Neural progenitor cell (in vitro differentiated cells): Measurements from ENCODE around the gene IGF1. TPM values are rescaled to one million over a fixed set of nuclear protein-coding genes. Genes with fewer than 3 reads are reported as not detected.

Source experiments
- DNase-seq: peaks from one replicate; pipeline ENCODE4 v3.0.0-alpha.2; 2016; ENCODE audit warnings: low spot score
- H2AFZ ChIP-seq: fragments of 200-600 bp; sonication (generic); replicated peaks from 2 replicates; pipeline ENCODE4 v1.6.1; 2016; ENCODE audit warnings: antibody characterized with exemption
- H3F3A ChIP-seq: fragments of 200-600 bp; sonication (generic); 2 replicates; pipeline ENCODE4 v1.6.1; 2016; ENCODE audit warnings: antibody characterized with exemption, low read depth
- H3K27ac ChIP-seq: fragments of 200-600 bp; sonication (generic); 2 replicates; pipeline ENCODE4 v1.5.1; 2016; ENCODE audit warnings: mild to moderate bottlenecking
- H3K27me3 ChIP-seq: fragments of 200-600 bp; sonication (generic); 2 replicates; pipeline ENCODE4 v1.6.1; 2016; ENCODE audit warnings: mild to moderate bottlenecking, moderate library complexity
- H3K36me3 ChIP-seq: fragments of 200-600 bp; sonication (generic); 2 replicates; pipeline ENCODE4 v1.5.1; 2016
- H3K4me1 ChIP-seq: fragments of 200-600 bp; sonication (generic); 2 replicates; pipeline ENCODE4 v1.6.1; 2016; ENCODE audit warnings: mixed run types
- H3K4me2 ChIP-seq: fragments of 200-600 bp; sonication (generic); 2 replicates; pipeline ENCODE4 v1.6.1; 2016
- H3K4me3 ChIP-seq: fragments of 200-600 bp; sonication (generic); 2 replicates; pipeline ENCODE4 v1.5.1; 2016
- H3K79me2 ChIP-seq: fragments of 200-600 bp; sonication (generic); 2 replicates; pipeline ENCODE4 v1.6.1; 2016; ENCODE audit warnings: low read depth
- H3K9ac ChIP-seq: fragments of 200-600 bp; sonication (generic); 2 replicates; pipeline ENCODE4 v1.6.1; 2016
- H3K9me3 ChIP-seq: fragments of 200-600 bp; sonication (generic); 2 replicates; pipeline ENCODE4 v1.5.1; 2016; ENCODE audit warnings: low read depth
- H4K20me1 ChIP-seq: fragments of 200-600 bp; sonication (generic); 2 replicates; pipeline ENCODE4 v1.6.1; 2016; ENCODE audit warnings: low read depth
- H3K27ac Mint-ChIP-seq: 3 replicates; pipeline ENCODE4 v1.8.0; 2021; ENCODE audit warnings: mixed read lengths
- H3K27me3 Mint-ChIP-seq: 2 replicates; pipeline ENCODE4 v1.8.0; 2022; ENCODE audit warnings: low read depth, mild to moderate bottlenecking, inconsistent platforms, moderate library complexity, mixed read lengths; ENCODE audit not compliant: insufficient read depth
- H3K36me3 Mint-ChIP-seq: 3 replicates; pipeline ENCODE4 v1.8.0; 2021; ENCODE audit warnings: mixed read lengths
- H3K4me1 Mint-ChIP-seq: 3 replicates; pipeline ENCODE4 v1.8.0; 2021; ENCODE audit warnings: mixed read lengths
- H3K4me3 Mint-ChIP-seq: 3 replicates; pipeline ENCODE4 v1.8.0; 2021; ENCODE audit warnings: mild to moderate bottlenecking, moderate library complexity, mixed read lengths
- H3K9me3 Mint-ChIP-seq: 3 replicates; pipeline ENCODE4 v1.8.0; 2020; ENCODE audit warnings: mixed read lengths
- CTCF ChIP-seq: fragments of 200-600 bp; sonication (generic); IDR thresholded peaks from 2 replicates; pipeline ENCODE4 v1.5.1; 2017; ENCODE audit warnings: antibody characterized with exemption, mild to moderate bottlenecking
- EZH2 ChIP-seq: fragments of 200-600 bp; sonication (generic); IDR thresholded peaks from 2 replicates; pipeline ENCODE4 v1.6.1; 2017; ENCODE audit warnings: antibody characterized with exemption, mild to moderate bottlenecking, moderate library complexity
- EZH2phosphoT487 ChIP-seq: fragments of 200-600 bp; sonication (generic); IDR thresholded peaks from 2 replicates; pipeline ENCODE4 v1.6.1; 2017; ENCODE audit warnings: antibody characterized with exemption
- total RNA-seq: library from RNA; depleted of rRNA; stranded (reverse); fragments of >200 nt; gene quantifications from 2 replicates; pipeline ENCODE4 v1.2.3, GENCODE V29; 2015; ENCODE audit warnings: low replicate concordance

IGF1 gene
- total RNA-seq, 1 donor from 2014 or later: not detected

- no peak overlapping the region for H3K27ac Mint-ChIP-seq
- H3K36me3 Mint-ChIP-seq: no peaks in the 10 kb centered on the region
- Histone ChIP-seq H3K27me3 (no peaks in the 10 kb centered on the region), H3K9me3 (no peaks in the 10 kb centered on the region), H3F3A (no peaks in the 10 kb centered on the region), H3K27ac (no peak overlapping the region), H3K4me2 (no peak overlapping the region), H3K4me3 (no peak overlapping the region), H3K79me2 (no peaks in the 10 kb centered on the region), H3K9ac (no peak overlapping the region), H3K4me1 (peaks cover 24% of the 10 kb centered on the region), H2AFZ (no peak overlapping the region), H3K36me3 (no peaks in the 10 kb centered on the region), H4K20me1 (no peaks in the 10 kb centered on the region)
- TF ChIP-seq EZH2: no peak
- TF ChIP-seq EZH2phosphoT487: no peak
- no peak for TF ChIP-seq CTCF
- H3K4me3 Mint-ChIP-seq: no peak overlapping the region
- no peak for DNase-seq
- H3K4me1 Mint-ChIP-seq: no peaks in the 10 kb centered on the region
- no peaks in the 10 kb centered on the region for H3K9me3 Mint-ChIP-seq
- no peaks in the 10 kb centered on the region for H3K27me3 Mint-ChIP-seq
Measured at GRCh38 chr12:102481705-102482425, 1.5 kb upstream of the IGF1 start.

- Histone ChIP-seq H2AFZ (no peak overlapping the region), H3K27ac (no peak overlapping the region), H3K9me3 (no peaks in the 10 kb centered on the region), H3F3A (no peaks in the 10 kb centered on the region), H3K4me2 (no peak overlapping the region), H3K27me3 (no peaks in the 10 kb centered on the region), H3K79me2 (no peaks in the 10 kb centered on the region), H3K4me3 (no peak overlapping the region), H3K4me1 (peaks cover 24% of the 10 kb centered on the region), H3K36me3 (no peaks in the 10 kb centered on the region), H3K9ac (no peak overlapping the region), H4K20me1 (no peaks in the 10 kb centered on the region)
- Mint-ChIP-seq H3K9me3 (no peaks in the 10 kb centered on the region), H3K4me1 (no peaks in the 10 kb centered on the region), H3K27me3 (no peaks in the 10 kb centered on the region), H3K4me3 (no peak overlapping the region), H3K27ac (no peak overlapping the region), H3K36me3 (no peaks in the 10 kb centered on the region)
- DNase-seq: no peak
- no peak for TF ChIP-seq EZH2
Measured at GRCh38 chr12:102479939-102480338, 424 bp downstream of the IGF1 start.

GRCh38 chr12:102479099-102479885, 1.1 kb downstream of the IGF1 start:
- Histone ChIP-seq H4K20me1 (no peaks in the 10 kb centered on the region), H2AFZ (no peak overlapping the region), H3K9me3 (no peaks in the 10 kb centered on the region), H3K27ac (no peak overlapping the region), H3K36me3 (no peaks in the 10 kb centered on the region), H3K4me1 (peaks cover 24% of the 10 kb centered on the region), H3K27me3 (no peaks in the 10 kb centered on the region), H3K4me3 (no peak overlapping the region), H3F3A (no peaks in the 10 kb centered on the region), H3K4me2 (peak overlapping the region; percentile 43), H3K9ac (no peak overlapping the region), H3K79me2 (no peaks in the 10 kb centered on the region)
- H3K27me3 Mint-ChIP-seq: no peaks in the 10 kb centered on the region
- TF ChIP-seq EZH2phosphoT487 (no peak), EZH2 (no peak), CTCF (no peak)
- DNase-seq: peak; percentile 26
- H3K4me1 Mint-ChIP-seq: no peaks in the 10 kb centered on the region
- H3K9me3 Mint-ChIP-seq: no peaks in the 10 kb centered on the region
- no peak overlapping the region for H3K27ac Mint-ChIP-seq
- no peaks in the 10 kb centered on the region for H3K36me3 Mint-ChIP-seq
- H3K4me3 Mint-ChIP-seq: no peak overlapping the region
